Measurements from ENCODE around the gene CEP112.

DNA sequence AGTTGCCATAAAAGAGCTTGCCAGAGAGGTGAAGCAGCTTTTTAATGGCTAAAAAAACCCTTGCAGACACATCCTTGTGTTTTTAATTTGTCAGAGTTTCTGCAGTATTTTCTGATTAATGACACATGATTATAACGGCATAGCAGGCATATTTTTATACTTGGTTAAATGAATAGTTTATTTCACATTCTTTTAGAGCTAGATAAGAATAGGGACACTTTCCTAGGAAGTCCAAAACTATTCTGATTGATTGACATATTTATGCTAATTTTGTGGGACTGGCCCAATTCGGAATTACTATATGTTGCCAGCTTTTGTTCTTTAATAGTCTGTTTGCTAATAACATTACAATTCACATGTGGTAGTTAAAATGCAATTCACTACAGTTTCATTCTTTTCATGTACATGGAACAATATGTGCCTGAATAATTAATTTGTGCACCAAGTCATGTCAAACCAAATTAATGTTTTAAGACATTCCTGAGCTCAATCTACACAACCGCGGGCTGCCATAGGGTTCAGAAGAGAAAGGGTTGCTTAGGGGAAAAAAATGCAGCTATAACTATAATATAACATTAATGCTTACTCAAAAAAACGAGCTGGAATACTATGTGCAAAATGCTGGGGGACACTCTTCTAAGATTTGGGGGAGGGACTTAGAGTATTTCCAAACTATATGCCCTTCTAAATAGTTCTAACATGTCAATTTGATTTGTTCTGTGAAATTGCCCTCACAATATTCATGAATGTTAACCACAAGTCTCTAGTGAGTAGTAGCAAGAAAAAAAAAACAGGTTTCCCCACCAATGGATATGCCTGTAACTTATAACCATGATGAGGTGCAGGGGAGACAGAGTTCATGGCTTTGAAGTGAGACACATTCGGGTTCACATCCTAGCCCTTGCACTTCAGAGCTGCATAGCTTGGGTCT, 305.4 kb downstream of the CEP112 start:
- TF ChIP-seq, protein P1, sequence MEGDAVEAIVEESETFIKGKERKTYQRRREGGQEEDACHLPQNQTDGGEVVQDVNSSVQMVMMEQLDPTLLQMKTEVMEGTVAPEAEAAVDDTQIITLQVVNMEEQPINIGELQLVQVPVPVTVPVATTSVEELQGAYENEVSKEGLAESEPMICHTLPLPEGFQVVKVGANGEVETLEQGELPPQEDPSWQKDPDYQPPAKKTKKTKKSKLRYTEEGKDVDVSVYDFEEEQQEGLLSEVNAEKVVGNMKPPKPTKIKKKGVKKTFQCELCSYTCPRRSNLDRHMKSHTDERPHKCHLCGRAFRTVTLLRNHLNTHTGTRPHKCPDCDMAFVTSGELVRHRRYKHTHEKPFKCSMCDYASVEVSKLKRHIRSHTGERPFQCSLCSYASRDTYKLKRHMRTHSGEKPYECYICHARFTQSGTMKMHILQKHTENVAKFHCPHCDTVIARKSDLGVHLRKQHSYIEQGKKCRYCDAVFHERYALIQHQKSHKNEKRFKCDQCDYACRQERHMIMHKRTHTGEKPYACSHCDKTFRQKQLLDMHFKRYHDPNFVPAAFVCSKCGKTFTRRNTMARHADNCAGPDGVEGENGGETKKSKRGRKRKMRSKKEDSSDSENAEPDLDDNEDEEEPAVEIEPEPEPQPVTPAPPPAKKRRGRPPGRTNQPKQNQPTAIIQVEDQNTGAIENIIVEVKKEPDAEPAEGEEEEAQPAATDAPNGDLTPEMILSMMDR (IDR thresholded peaks at IDR 0.05): no peak
- no peak for TF ChIP-seq POLR2A (IDR thresholded peaks at IDR 0.05)
- no peak for TF ChIP-seq POLR2AphosphoS5 (IDR thresholded peaks at IDR 0.05)
- TF ChIP-seq EP300 (IDR thresholded peaks at IDR 0.05): no peak
